Astrocyte (in vitro differentiated cells and primary cell): Measurements from ENCODE around the gene BPNT1.

ENCODE experiments used
- EZH2 ChIP-seq: IDR thresholded peaks from 2 replicates; pipeline ENCODE4 v1.6.1; 2012; ENCODE audit warnings: mild to moderate bottlenecking, low read length, inconsistent platforms; ENCODE audit not compliant: insufficient read depth
- TF ChIP-seq, protein P1 (sequence below): IDR thresholded peaks from 2 replicates; pipeline ENCODE4 v1.5.1; 2011; ENCODE audit warnings: low read depth, mild to moderate bottlenecking, inconsistent platforms, low read length, moderate library complexity; ENCODE audit not compliant: insufficient read depth

DNA sequence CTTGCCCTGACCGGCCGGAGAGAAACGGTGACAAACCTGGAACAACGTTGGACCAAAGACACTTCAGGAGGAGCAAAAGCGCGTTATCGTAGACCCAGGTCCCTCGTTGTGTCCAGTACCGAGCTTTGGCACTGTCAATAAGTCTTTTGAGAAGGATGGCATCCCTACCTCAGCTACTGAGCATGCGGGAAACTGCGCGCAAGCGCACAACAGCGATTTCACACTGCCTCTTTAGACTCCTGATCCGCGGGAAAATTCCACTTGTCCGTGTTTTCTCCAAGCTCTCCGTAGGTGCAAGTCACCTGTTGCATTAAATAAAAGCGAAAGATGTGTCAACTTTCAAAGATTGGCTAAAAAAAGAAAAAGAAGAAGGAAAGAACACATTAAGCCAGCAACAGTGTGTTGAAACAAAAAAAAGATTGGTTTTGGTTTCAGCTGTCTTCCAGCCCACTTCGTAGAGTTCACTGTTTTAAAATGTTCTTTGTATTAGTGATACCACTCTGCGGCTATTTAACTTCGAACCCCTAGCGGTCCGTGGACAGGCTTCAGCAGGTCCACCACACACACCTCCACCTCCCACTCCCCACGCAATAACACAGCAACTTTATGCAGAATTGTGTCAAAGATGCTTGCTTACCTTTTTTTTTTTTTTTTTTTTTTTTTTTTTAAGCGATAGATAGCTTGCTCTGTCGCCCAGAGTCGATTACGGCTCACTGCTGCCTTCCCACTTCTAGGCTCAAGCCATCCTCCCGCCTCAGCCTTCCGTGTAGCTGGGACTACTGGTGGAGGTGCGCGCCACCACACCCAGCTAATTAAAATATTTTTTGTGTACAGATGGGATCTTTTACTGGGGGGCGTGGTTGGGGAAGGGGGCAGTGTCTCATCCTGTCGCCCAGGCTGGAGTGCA, at the start of gene BPNT1:
- TF ChIP-seq EZH2 = no peak
- TF ChIP-seq, protein P1, sequence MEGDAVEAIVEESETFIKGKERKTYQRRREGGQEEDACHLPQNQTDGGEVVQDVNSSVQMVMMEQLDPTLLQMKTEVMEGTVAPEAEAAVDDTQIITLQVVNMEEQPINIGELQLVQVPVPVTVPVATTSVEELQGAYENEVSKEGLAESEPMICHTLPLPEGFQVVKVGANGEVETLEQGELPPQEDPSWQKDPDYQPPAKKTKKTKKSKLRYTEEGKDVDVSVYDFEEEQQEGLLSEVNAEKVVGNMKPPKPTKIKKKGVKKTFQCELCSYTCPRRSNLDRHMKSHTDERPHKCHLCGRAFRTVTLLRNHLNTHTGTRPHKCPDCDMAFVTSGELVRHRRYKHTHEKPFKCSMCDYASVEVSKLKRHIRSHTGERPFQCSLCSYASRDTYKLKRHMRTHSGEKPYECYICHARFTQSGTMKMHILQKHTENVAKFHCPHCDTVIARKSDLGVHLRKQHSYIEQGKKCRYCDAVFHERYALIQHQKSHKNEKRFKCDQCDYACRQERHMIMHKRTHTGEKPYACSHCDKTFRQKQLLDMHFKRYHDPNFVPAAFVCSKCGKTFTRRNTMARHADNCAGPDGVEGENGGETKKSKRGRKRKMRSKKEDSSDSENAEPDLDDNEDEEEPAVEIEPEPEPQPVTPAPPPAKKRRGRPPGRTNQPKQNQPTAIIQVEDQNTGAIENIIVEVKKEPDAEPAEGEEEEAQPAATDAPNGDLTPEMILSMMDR = no peak
